GM19397 (cell line): ENCODE measurements around the gene NPFFR1.
"Not testable (repeated sequence)": the region's sequence is repeated elsewhere in the genome, so short reads cannot be mapped to it uniquely, and the experiment has no call there.

ENCODE experiments used
- ATAC-seq: cut with Tn5 transposase; IDR thresholded peaks from one replicate; pipeline ENCODE4 v1.9.1; 2021; ENCODE audit warnings: mild to moderate bottlenecking, moderate library complexity; ENCODE audit not compliant: unreplicated experiment

NPFFR1 gene

DNA sequence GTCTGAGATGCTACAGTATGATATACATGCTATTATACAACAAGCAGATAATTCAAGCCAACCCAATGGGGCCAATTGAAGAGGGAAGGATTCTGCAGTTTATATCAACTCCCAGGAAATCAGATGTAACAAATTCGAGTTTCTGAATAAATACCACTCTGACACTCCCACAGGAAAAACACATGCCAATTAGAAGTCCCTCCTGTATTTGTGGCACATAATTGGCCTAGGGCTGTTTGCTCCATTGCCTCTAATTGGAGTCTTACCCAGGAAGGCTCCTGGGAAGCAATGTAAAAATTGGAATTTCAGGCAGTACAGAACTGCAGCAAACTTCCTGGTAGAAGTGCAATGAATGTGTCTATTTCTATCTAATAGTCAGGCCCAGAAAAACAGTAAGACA is 55.3 kb downstream of the NPFFR1 start:
- ATAC-seq = no peak

DNA sequence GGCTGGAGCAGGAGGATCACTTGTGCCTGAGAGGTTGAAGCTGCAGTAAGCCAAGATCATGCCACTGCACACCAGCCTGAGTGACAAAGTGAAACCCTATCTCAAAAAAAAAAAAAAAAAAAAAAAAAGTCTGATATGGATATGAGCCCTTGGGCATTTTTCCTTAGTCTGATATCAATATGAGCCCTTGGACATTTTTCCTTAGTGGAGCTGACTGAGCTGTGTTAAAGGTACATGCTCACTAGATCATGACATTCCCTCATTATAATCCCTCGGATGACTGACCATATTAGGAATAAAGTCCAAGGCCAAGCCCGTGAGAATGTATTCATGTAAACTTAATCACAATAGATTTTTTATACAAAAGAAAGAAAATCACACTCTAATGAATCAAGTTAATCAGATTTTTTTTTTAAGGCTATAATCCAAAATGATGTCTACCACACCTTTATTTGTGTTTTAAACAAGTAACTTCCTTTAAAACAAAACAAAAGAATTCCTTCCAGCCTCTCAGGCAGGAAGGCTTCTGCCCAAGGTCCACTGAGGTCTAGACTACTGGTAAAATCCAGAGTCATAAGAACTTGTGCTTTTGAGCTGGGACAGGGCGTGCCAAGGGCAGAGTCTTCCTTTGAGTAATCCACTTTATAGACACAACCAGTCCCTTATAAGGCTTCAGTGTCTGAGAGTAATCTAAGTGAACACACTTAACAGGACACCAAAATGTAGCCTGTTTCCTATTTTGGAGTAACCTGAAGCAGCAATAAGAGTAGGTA is 56.1 kb downstream of the NPFFR1 start:
- no peak for ATAC-seq

DNA sequence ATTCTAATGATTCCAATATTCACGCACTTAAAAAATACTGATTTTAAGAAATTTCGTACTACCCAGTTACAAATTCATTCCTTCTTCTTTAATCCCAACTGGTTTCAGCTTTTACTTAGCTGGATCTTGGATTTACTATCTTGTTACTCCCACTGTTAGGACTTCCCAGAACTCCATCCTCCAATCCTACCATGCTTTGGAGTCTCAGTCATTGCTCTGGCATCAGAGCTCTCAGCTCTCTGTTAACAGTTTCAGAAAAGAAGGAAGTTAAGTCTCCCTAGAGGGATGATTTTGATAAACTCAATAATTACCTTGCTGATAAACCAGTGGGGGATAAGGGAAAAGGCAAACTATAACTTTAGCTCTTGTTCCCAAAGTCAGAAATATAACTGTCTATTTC is 60.1 kb downstream of the NPFFR1 start:
- ATAC-seq = no peak

DNA sequence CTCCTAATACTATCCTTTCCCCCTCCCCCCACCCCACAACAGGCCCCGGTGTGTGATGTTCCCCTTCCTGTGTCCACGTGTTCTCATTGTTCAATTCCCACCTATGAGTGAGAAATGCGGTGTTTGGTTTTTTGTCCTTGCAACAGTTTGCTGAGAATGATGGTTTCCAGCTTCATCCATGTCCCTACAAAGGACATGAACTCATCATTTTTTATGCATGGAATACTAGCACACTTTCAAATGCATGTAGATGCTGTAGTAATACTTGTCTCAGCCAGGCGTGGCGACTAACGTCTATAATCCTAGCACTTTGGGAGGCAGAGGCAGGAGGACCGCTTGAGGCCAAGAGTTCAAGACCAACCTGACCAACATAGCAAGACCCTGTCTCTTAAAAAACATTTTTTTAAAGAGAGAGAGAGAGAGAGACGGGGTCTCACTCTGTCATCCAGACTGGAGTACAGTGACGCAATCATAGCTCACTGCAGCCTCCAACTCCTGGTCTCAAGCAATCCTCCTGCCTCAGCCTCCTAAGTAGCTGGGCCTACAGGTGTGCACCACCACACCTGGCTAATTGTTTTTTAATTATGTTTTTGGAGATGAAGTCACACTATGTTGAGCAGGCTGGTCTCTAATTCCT is 60.9 kb downstream of the NPFFR1 start:
- not testable (repeated sequence) for ATAC-seq

DNA sequence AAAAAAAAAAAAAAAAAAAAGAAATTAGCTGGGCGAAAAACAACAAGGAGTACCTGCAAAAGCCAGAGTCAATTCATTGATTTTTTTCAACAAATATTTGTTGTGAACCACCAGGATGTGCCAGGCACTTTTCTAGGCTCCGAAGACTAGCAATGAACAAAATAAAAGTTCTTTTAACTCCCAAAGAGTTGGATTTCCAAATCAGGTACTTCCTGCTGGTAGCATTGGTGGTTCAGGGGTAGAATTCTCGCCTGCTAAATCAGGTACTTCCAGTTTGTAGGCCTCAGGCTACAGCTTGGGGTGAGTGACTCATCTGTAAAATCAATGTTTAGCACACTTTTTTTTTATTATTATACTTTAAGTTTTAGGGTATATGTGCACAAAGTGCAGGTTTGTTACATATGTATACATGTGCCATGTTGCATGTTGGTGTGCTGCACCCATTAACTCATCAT is 61.4 kb downstream of the NPFFR1 start:
- ATAC-seq = no peak

DNA sequence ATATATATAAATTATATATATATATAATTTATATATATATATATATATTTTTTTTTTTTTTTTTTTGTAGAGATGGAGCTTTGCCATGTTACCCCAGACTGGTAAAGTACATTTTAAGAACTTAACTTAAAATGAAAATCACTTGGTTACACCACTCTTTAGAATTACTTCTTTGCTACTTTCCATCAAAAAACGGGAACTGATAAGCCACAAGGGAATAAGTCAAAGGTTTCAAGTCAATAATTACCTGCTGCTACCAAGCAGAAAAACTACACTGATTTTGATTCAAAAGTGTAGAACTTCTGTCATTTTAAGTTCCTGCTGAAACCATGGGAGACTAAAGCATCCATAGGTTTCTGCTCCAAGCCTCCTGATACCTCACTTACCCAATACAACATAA is 62.8 kb downstream of the NPFFR1 start:
- ATAC-seq = no peak

DNA sequence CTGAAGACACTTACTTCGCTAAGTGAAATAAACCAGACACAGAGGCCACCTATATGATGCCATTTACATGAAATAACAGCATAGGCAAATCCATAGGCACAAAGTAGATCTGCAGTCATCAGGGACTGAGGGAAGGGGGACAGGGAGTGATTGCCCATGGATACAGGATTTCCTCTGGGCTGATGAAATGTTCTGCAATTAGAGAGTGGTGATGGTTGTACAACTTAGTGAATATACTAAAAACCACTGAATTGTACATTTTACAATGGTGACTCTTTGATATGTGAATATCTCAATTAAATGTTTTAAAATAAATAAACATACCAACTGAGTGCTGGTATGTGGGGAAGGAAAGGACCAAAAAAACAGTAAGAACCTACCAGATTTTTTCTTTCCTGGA is 70.9 kb downstream of the NPFFR1 start:
- ATAC-seq = no peak

DNA sequence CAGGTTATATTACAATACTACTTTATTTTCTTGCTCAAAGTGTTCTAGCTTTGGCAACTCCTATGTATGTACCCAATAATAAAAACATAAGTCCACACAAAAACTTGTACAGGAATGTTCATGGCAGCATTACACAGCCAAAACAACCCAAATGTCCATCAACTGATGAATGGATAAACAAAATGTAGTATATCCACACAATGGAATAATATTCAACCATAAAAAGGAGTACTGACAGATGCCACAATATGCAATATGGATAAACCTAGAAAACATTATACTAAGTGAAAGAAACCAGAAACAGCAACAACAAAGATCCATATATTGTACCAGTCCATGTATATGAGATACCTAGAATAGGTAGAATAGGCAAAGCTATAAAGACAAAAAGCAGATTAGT is 71.5 kb downstream of the NPFFR1 start:
- no peak for ATAC-seq

DNA sequence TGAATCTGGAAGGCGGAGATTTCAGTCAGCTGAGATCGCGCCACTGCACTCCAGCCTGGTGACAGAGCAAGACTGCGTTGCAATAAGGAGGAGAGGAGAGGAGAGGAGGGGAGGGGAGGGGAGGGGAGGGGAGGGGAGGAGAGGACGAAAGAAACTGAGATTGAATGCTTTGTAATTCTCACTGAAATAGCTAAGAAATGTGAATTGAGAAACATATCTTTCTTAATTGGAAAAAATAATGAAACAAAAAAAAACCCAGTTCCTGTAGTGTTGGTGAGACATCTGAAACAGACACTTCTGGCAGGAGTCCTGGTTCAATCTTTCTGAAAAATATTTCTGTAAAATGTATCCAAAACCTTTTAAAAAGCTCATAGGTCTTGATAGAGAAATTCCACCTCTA is 77.0 kb downstream of the NPFFR1 start:
- no peak for ATAC-seq

DNA sequence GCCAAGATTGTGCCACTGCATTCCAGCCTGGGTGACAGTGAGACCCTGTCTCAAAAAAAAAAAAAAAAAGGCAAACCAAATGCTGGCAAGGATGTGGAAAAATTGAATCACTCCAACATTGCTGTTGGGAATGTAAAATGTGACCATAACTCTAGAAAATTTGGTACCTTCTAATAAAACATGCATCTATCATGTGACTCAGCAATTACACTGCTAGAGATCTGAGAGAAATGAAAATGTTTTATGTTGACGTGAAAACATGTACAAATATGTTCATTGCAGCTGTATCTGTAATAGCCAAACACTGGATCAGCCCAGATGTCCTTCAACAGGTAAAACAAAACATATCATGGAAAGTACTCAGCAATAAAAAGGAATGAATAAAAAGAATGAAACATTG is 82.7 kb downstream of the NPFFR1 start:
- no peak for ATAC-seq

DNA sequence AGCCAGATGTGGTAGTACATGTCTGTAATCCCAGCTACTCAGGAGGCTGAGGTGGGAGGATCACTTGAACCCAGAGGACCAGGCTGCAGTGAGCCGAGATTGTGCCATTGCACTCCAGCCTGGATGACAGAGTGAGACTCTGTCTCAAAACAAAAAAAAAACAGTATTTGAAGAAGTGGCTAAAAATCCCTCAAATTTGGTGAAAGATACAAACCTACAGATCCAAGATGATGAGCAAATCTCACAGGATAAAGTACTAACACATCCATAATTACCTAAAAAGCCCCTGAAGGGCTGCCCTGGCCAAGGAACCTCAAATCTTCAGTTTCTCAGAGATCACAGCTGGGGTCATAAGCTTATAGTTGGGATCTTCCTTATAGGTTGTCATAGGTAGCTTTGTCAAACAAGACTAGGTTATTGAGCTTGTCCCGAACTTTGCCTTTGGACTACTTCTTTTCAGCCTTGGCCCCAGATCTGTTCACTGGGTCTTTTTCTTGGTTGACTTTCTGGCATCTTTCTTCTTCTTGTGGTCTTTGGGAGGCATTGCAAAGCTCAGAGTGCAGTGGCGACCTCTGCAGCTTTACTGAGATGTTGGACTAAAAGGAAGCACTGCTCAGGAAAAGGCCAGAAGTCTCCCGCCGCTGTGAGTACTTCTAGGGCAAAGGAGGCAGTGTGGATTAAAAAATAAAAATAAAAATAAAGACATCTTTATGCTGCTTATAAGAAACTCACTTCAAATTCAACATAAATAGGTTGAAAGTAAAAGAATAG is 84.9 kb downstream of the NPFFR1 start:
- no peak for ATAC-seq
